GDM1 (cell line): ENCODE data around the gene KIT.

Experiments
- DNase-seq: peaks from one replicate; lab custom pipeline; 2025; lab: John Stamatoyannopoulos, UW

The KIT gene

GRCh38 chr4:54707406-54707805, 49.6 kb downstream of the KIT start:
- DNase-seq: no peak

- no peak for DNase-seq
Observed at GRCh38 chr4:54708339-54709279, 50.9 kb downstream of the KIT start.

GRCh38 chr4:54709400-54709799, 51.6 kb downstream of the KIT start:
- DNase-seq: no peak

GRCh38 chr4:54712206-54712605, 54.4 kb downstream of the KIT start:
- no peak for DNase-seq

GRCh38 chr4:54714631-54715030, 56.9 kb downstream of the KIT start:
- DNase-seq: no peak

GRCh38 chr4:54716478-54717065, 58.8 kb downstream of the KIT start:
- DNase-seq: no peak

GRCh38 chr4:54717694-54718093, 59.9 kb downstream of the KIT start:
- no peak for DNase-seq

GRCh38 chr4:54719378-54719777, 61.6 kb downstream of the KIT start:
- DNase-seq: no peak

- DNase-seq: no peak
Observed at GRCh38 chr4:54723220-54723619, 65.5 kb downstream of the KIT start.

GRCh38 chr4:54723820-54724219, 66.1 kb downstream of the KIT start:
- no peak for DNase-seq

- DNase-seq: no peak
Observed at GRCh38 chr4:54726907-54727306, 69.2 kb downstream of the KIT start.

GRCh38 chr4:54727346-54727745, 69.6 kb downstream of the KIT start:
- DNase-seq: no peak

GRCh38 chr4:54728368-54728767, 70.6 kb downstream of the KIT start:
- no peak for DNase-seq

- DNase-seq: no peak
Observed at GRCh38 chr4:54729256-54729655, 71.5 kb downstream of the KIT start.

- no peak for DNase-seq
Observed at GRCh38 chr4:54730581-54730980, 72.8 kb downstream of the KIT start.

GRCh38 chr4:54731552-54731951, 73.8 kb downstream of the KIT start:
- no peak for DNase-seq

- no peak for DNase-seq
Observed at GRCh38 chr4:54731976-54732375, 74.2 kb downstream of the KIT start.

GRCh38 chr4:54737421-54737820, 79.7 kb downstream of the KIT start:
- DNase-seq: no peak

- DNase-seq: no peak
Observed at GRCh38 chr4:54741202-54741601, 83.4 kb downstream of the KIT start.

- no peak for DNase-seq
Observed at GRCh38 chr4:54742636-54743399, 85.1 kb downstream of the KIT start.

- DNase-seq: no peak
Observed at GRCh38 chr4:54743562-54743961, 85.8 kb downstream of the KIT start.

GRCh38 chr4:54744487-54744886, 86.7 kb downstream of the KIT start:
- DNase-seq: no peak
